Measurements from ENCODE around the gene TSC22D3. TPM values are rescaled to one million over a fixed set of nuclear protein-coding genes. Genes with fewer than 3 reads are reported as not detected.

Gene TSC22D3
- total RNA-seq, 1 experiment from 2014 or later: 22.1 TPM

Other genes with a start within 250 kb of the TSC22D3 start
- 38.3 and 41.8 TPM in 2 replicates for gene PRPS1, start 147.3 kb downstream of the TSC22D3 start, total RNA-seq (2014; rRNA removed; shearing (Covaris generic))
- gene NCBP2L, start 1.9 kb upstream of the TSC22D3 start, total RNA-seq (2014; rRNA removed; shearing (Covaris generic)): not detected in 2 replicates
- gene MID2, start 50.1 kb upstream of the TSC22D3 start, total RNA-seq (2014; rRNA removed; shearing (Covaris generic)): 0.88 and 0.96 TPM in 2 replicates
- 0.12 TPM in 1 of 2 replicates, not detected in the other for gene TEX13B, start 206.6 kb upstream of the TSC22D3 start, total RNA-seq (2014; rRNA removed; shearing (Covaris generic))